ENCODE measurements around the gene NADK2. TPM values are rescaled to one million over a fixed set of nuclear protein-coding genes. Genes with fewer than 3 reads are reported as not detected.

NADK2 gene
- total and polyA plus RNA-seq, 2 experiments from 2014 or later, result 13.2 to 41.2 TPM

- Histone ChIP-seq H2AFZ (no peak overlapping the region), H3K36me3 (ENCODE audit: low read depth) (peaks cover 14% of the 10 kb centered on the region; the same call in 1 of the 2 replicates), H3K4me1 (ENCODE audit: insufficient read depth) (no peaks in the 10 kb centered on the region), H4K20me1 (ENCODE audit: insufficient read depth) (no peaks in the 10 kb centered on the region), H3F3A (ENCODE audit: insufficient read depth) (no peaks in the 10 kb centered on the region), H3K9me2 (ENCODE audit: insufficient read depth) (no peaks in the 10 kb centered on the region), H3K27me3 (replicated peaks; ENCODE audit: insufficient read depth) (no peaks in the 10 kb centered on the region), H3K4me2 (ENCODE audit: unreplicated experiment) (no peak overlapping the region), H3K9ac (no peak overlapping the region), H3K9me3 (ENCODE audit: low read depth) (no peaks in the 10 kb centered on the region), H3K27ac (no peak overlapping the region), H3K4me3 (no peak overlapping the region), H3K79me2 (ENCODE audit: insufficient read depth) (no peaks in the 10 kb centered on the region)
- 86 to 90% methylated on average over 3 of the region's 3 CpGs for WGBS, 2 experiments (ENCODE audit: low coverage in 1 of 2, low lambda C conversion rate in 2 of 2, missing lambda C conversion rate in 2 of 2)
- TF ChIP-seq EZH2phosphoT487 (IDR thresholded peaks at IDR 0.05; ENCODE audit: insufficient read depth, low read depth) (no peak), EZH2 (IDR thresholded peaks at IDR 0.05; ENCODE audit: insufficient read depth, poor library complexity, severe bottlenecking) (no peak)
- in situ Hi-C loops (cut with MboI), result no loop called here
- DNase-seq, result peak; percentile 11
These were observed 32.1 kb downstream of the NADK2 start for GRCh38 chr5:36209664-36210063.

GRCh38 chr5:36208786-36209185 is 32.9 kb downstream of the NADK2 start:
- DNase-seq, result no peak
- no peaks in the 10 kb centered on the region for H4K20me1 ChIP-seq (ENCODE audit: insufficient read depth)
- no peaks in the 10 kb centered on the region for H3K9me2 ChIP-seq (ENCODE audit: insufficient read depth)
- 94 to 100% methylated on average over 2 of the region's 2 CpGs for whole genome bisulfite sequencing, 2 experiments (ENCODE audit: low coverage in 1 of 2, low lambda C conversion rate in 2 of 2, missing lambda C conversion rate in 2 of 2)
- H3K79me2 ChIP-seq (ENCODE audit: insufficient read depth), result no peaks in the 10 kb centered on the region
- H3K27ac ChIP-seq, result no peak overlapping the region
- no peaks in the 10 kb centered on the region for H3K27me3 ChIP-seq (replicated peaks; ENCODE audit: insufficient read depth)
- TF ChIP-seq EZH2phosphoT487 (IDR thresholded peaks at IDR 0.05; ENCODE audit: insufficient read depth, low read depth) (no peak), EZH2 (IDR thresholded peaks at IDR 0.05; ENCODE audit: insufficient read depth, poor library complexity, severe bottlenecking) (no peak)
- H3F3A ChIP-seq (ENCODE audit: insufficient read depth), result no peaks in the 10 kb centered on the region
- no peak overlapping the region for H3K4me2 ChIP-seq (ENCODE audit: unreplicated experiment)
- in situ Hi-C loops (cut with MboI), result no loop called here
- no peaks in the 10 kb centered on the region for H3K9me3 ChIP-seq (ENCODE audit: low read depth)
- H3K36me3 ChIP-seq (ENCODE audit: low read depth), result peaks cover 23% of the 10 kb centered on the region; the same call in 1 of the 2 replicates
- no peak overlapping the region for H2AFZ ChIP-seq
- H3K4me3 ChIP-seq, result no peak overlapping the region
- H3K9ac ChIP-seq, result no peak overlapping the region
- no peaks in the 10 kb centered on the region for H3K4me1 ChIP-seq (ENCODE audit: insufficient read depth)

- no peak overlapping the region for H2AFZ ChIP-seq
- TF ChIP-seq EZH2phosphoT487 (IDR thresholded peaks at IDR 0.05; ENCODE audit: insufficient read depth, low read depth) (no peak), EZH2 (IDR thresholded peaks at IDR 0.05; ENCODE audit: insufficient read depth, poor library complexity, severe bottlenecking) (no peak)
- no peak for DNase-seq
- no peaks in the 10 kb centered on the region for H3K9me2 ChIP-seq (ENCODE audit: insufficient read depth)
- no peaks in the 10 kb centered on the region for H4K20me1 ChIP-seq (ENCODE audit: insufficient read depth)
- H3K27me3 ChIP-seq (replicated peaks; ENCODE audit: insufficient read depth), result no peaks in the 10 kb centered on the region
- H3K79me2 ChIP-seq (ENCODE audit: insufficient read depth), result no peaks in the 10 kb centered on the region
- no peaks in the 10 kb centered on the region for H3K9me3 ChIP-seq (ENCODE audit: low read depth)
- H3K4me1 ChIP-seq (ENCODE audit: insufficient read depth), result no peaks in the 10 kb centered on the region
- H3K36me3 ChIP-seq (ENCODE audit: low read depth), result peaks cover 23% of the 10 kb centered on the region; the same call in 1 of the 2 replicates
- no peak overlapping the region for H3K4me2 ChIP-seq (ENCODE audit: unreplicated experiment)
- H3K9ac ChIP-seq, result no peak overlapping the region
- no peak overlapping the region for H3K4me3 ChIP-seq
- H3F3A ChIP-seq (ENCODE audit: insufficient read depth), result no peaks in the 10 kb centered on the region
- no peak overlapping the region for H3K27ac ChIP-seq
- in situ Hi-C loops (cut with MboI), result no loop called here
These were observed 34.8 kb downstream of the NADK2 start for GRCh38 chr5:36206913-36207312.

GRCh38 chr5:36205329-36205728 is 36.4 kb downstream of the NADK2 start:
- no peak overlapping the region for H3K9ac ChIP-seq
- no peak overlapping the region for H3K27ac ChIP-seq
- no peaks in the 10 kb centered on the region for H3K79me2 ChIP-seq (ENCODE audit: insufficient read depth)
- no peaks in the 10 kb centered on the region for H3K27me3 ChIP-seq (replicated peaks; ENCODE audit: insufficient read depth)
- peaks cover 22% of the 10 kb centered on the region; the same call in 1 of the 2 replicates for H3K36me3 ChIP-seq (ENCODE audit: low read depth)
- DNase-seq, result no peak
- H2AFZ ChIP-seq, result no peak overlapping the region
- in situ Hi-C loops (cut with MboI), result no loop called here
- no peaks in the 10 kb centered on the region for H3F3A ChIP-seq (ENCODE audit: insufficient read depth)
- no peaks in the 10 kb centered on the region for H3K9me2 ChIP-seq (ENCODE audit: insufficient read depth)
- H4K20me1 ChIP-seq (ENCODE audit: insufficient read depth), result no peaks in the 10 kb centered on the region
- H3K4me3 ChIP-seq, result no peak overlapping the region
- H3K9me3 ChIP-seq (ENCODE audit: low read depth), result no peaks in the 10 kb centered on the region
- H3K4me2 ChIP-seq (ENCODE audit: unreplicated experiment), result no peak overlapping the region
- H3K4me1 ChIP-seq (ENCODE audit: insufficient read depth), result no peaks in the 10 kb centered on the region
- 98 to 100% methylated on average over 2 of the region's 2 CpGs for whole genome bisulfite sequencing, 2 experiments (ENCODE audit: low coverage in 1 of 2, low lambda C conversion rate in 2 of 2, missing lambda C conversion rate in 2 of 2)
- no peak for TF ChIP-seq EZH2phosphoT487 (IDR thresholded peaks at IDR 0.05; ENCODE audit: insufficient read depth, low read depth)

DNA sequence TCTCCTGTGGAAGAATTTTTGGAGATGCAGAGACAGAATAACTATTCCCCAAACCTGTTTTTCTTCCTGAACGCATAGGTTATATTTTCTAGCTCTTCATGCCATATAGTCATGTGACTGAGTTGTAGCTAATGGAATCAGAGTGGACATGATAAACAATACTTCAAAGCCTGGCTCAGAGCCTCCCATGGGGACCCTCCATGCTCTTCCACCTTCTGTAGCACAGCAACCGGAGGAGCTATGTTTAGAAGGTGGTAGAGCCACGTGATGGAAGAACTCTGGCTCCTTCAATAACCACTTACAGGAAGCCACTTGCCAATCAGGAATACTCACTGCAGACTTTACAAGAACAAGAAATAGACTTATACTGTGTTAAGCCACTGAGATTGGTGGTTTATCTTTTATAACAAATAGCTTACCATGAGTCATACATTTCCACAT is 39.2 kb downstream of the NADK2 start:
- Histone ChIP-seq H3K9me2 (ENCODE audit: insufficient read depth) (no peaks in the 10 kb centered on the region), H3K4me1 (ENCODE audit: insufficient read depth) (peaks cover 9% of the 10 kb centered on the region), H3K4me2 (ENCODE audit: unreplicated experiment) (no peak overlapping the region), H3K27ac (no peak overlapping the region), H2AFZ (no peak overlapping the region), H3K27me3 (replicated peaks; ENCODE audit: insufficient read depth) (no peaks in the 10 kb centered on the region), H3K9ac (no peak overlapping the region), H4K20me1 (ENCODE audit: insufficient read depth) (no peaks in the 10 kb centered on the region), H3F3A (ENCODE audit: insufficient read depth) (no peaks in the 10 kb centered on the region), H3K4me3 (no peak overlapping the region), H3K36me3 (ENCODE audit: low read depth) (peaks cover 19% of the 10 kb centered on the region; the same call in 1 of the 2 replicates), H3K9me3 (ENCODE audit: low read depth) (no peaks in the 10 kb centered on the region), H3K79me2 (ENCODE audit: insufficient read depth) (no peaks in the 10 kb centered on the region)
- peak; percentile 41 for DNase-seq
- WGBS, 2 experiments (ENCODE audit: low coverage in 1 of 2, low lambda C conversion rate in 2 of 2, missing lambda C conversion rate in 2 of 2), result 96 to 99% methylated on average over 3 of the region's 3 CpGs
- in situ Hi-C loops (cut with MboI), result no loop called here
- no peak for TF ChIP-seq EZH2phosphoT487 (IDR thresholded peaks at IDR 0.05; ENCODE audit: insufficient read depth, low read depth)
- TF ChIP-seq EZH2 (IDR thresholded peaks at IDR 0.05; ENCODE audit: insufficient read depth, poor library complexity, severe bottlenecking), result no peak

All from GM23248 (cell line).